Osteoblast (primary cell): ENCODE results near the gene DPYSL3. TPM values are rescaled to one million over a fixed set of nuclear protein-coding genes. Genes with fewer than 3 reads are reported as not detected.

Experiments used
- DNase-seq: peaks from one replicate; pipeline ENCODE4 v3.0.0; 2011; ENCODE audit warnings: low spot score, mixed read lengths; ENCODE audit not compliant: insufficient read length; ENCODE audit errors: missing footprints
- H2AFZ ChIP-seq: 2 replicates; pipeline ENCODE4 v1.6.0; 2011; ENCODE audit warnings: mild to moderate bottlenecking, low read length
- H3K27ac ChIP-seq: 2 replicates; pipeline ENCODE4 v1.5.1; 2011; ENCODE audit warnings: mild to moderate bottlenecking, low read depth, low read length, moderate library complexity
- H3K27me3 ChIP-seq: 2 replicates; pipeline ENCODE4 v1.6.0; 2012; ENCODE audit warnings: mild to moderate bottlenecking, control low read depth, inconsistent platforms, low read length, moderate library complexity; ENCODE audit not compliant: insufficient read depth
- H3K36me3 ChIP-seq: 2 replicates; pipeline ENCODE4 v1.5.1; 2011; ENCODE audit warnings: mild to moderate bottlenecking, low read length, control low read depth, moderate library complexity; ENCODE audit not compliant: insufficient read depth
- H3K4me1 ChIP-seq: 2 replicates; pipeline ENCODE4 v1.5.1; 2011; ENCODE audit warnings: mild to moderate bottlenecking, low read length, control low read depth, moderate library complexity; ENCODE audit not compliant: insufficient read depth
- H3K4me2 ChIP-seq: 2 replicates; pipeline ENCODE4 v1.6.0; 2011; ENCODE audit warnings: mild to moderate bottlenecking, low read length; ENCODE audit not compliant: insufficient read depth
- H3K4me3 ChIP-seq: fragments of 200-600 bp; sonication (generic); 3 replicates; pipeline ENCODE4 v1.5.1; 2012; ENCODE audit warnings: mild to moderate bottlenecking, low read length, inconsistent platforms; ENCODE audit not compliant: insufficient read depth
- H3K79me2 ChIP-seq: 2 replicates; pipeline ENCODE4 v1.6.0; 2012; ENCODE audit warnings: mild to moderate bottlenecking, low read length, control low read depth, inconsistent platforms; ENCODE audit not compliant: insufficient read depth
- H3K9me3 ChIP-seq: 2 replicates; pipeline ENCODE4 v1.5.1; 2011; ENCODE audit warnings: low read depth, low read length, control low read depth
- H4K20me1 ChIP-seq: 2 replicates; pipeline ENCODE4 v1.6.0; 2012; ENCODE audit warnings: mild to moderate bottlenecking, low read length, control low read depth; ENCODE audit not compliant: insufficient read depth
- total RNA-seq: library from RNA; depleted of rRNA; stranded (reverse); fragments of >200 nt; gene quantifications from 2 replicates; pipeline ENCODE4 v1.2.3, GENCODE V29; 2012
- TF ChIP-seq, protein P1 (sequence below): IDR thresholded peaks from 2 replicates; pipeline ENCODE4 v1.5.1; 2011; ENCODE audit warnings: mild to moderate bottlenecking, low read depth, low read length, moderate library complexity; ENCODE audit errors: extremely low read depth

DPYSL3 gene
- total RNA-seq, 1 donor: 119 TPM

DNA sequence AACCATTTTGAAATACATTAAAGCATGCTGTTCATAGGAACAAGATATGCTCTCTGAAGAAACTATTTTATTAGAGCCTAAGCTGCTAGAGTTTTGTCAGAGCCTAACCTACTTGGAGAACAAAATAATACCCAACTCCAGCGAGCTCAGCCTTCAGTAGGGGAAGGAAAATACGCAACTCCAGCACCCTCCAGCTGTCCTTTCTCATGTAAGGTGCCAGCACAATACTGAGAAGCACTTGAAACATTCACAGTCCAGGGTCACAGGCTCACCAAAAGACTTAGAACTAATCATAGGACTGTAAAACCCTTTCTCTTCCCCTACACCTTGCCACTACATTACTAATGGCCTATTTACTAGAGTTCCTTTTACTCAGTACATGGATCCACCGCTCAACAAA is 18.9 kb downstream of the DPYSL3 start:
- Histone ChIP-seq H3K27me3 (no peaks in the 10 kb centered on the region), H3K4me1 (no peaks in the 10 kb centered on the region), H3K9me3 (no peaks in the 10 kb centered on the region), H3K4me2 (no peak overlapping the region), H3K79me2 (peaks cover 24% of the 10 kb centered on the region), H3K4me3 (no peak overlapping the region), H3K36me3 (no peaks in the 10 kb centered on the region), H2AFZ (no peak overlapping the region), H4K20me1 (no peaks in the 10 kb centered on the region), H3K27ac (no peak overlapping the region)
- TF ChIP-seq, protein P1, sequence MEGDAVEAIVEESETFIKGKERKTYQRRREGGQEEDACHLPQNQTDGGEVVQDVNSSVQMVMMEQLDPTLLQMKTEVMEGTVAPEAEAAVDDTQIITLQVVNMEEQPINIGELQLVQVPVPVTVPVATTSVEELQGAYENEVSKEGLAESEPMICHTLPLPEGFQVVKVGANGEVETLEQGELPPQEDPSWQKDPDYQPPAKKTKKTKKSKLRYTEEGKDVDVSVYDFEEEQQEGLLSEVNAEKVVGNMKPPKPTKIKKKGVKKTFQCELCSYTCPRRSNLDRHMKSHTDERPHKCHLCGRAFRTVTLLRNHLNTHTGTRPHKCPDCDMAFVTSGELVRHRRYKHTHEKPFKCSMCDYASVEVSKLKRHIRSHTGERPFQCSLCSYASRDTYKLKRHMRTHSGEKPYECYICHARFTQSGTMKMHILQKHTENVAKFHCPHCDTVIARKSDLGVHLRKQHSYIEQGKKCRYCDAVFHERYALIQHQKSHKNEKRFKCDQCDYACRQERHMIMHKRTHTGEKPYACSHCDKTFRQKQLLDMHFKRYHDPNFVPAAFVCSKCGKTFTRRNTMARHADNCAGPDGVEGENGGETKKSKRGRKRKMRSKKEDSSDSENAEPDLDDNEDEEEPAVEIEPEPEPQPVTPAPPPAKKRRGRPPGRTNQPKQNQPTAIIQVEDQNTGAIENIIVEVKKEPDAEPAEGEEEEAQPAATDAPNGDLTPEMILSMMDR: no peak
- DNase-seq: no peak

DNA sequence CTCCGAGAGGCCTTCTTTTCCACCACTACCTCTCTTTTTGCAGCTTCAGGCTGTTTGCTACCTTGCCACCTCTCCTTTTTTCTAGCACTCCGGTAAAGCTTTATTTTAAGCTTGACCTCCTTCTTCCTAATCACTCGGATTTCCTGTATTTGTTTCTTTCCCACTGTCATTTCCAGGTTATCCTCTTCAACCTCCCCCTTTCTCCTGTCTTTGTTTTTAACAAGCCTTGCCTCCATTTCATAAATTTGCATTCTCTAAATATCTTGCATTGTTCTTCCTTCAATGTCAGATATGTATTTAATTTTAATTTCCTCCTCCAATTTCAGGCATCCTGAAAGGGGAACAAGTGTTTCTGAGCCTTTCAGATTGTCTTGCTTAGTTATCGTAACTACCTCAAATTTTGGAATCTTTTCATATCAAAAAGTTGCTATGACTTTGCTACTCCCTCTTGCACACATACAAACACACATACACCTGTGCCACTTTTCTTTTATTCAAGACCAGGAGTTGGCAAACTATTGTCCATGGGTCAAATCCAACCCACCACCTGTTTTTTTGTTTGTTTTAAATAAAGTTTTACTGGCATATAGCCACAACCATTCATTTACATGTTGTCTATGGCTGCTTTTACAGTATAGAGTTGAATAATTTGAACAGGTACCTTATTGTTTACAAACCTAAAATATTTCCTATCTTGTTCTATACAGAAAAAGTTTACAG is 22.7 kb downstream of the DPYSL3 start:
- H4K20me1 ChIP-seq: no peaks in the 10 kb centered on the region
- DNase-seq: no peak
- H3K9me3 ChIP-seq: no peaks in the 10 kb centered on the region
- no peak overlapping the region for H3K27ac ChIP-seq
- H2AFZ ChIP-seq: no peak overlapping the region
- no peak overlapping the region for H3K4me3 ChIP-seq
- TF ChIP-seq, protein P1: no peak
- H3K27me3 ChIP-seq: no peaks in the 10 kb centered on the region
- no peak overlapping the region for H3K4me2 ChIP-seq
- H3K4me1 ChIP-seq: peaks cover 33% of the 10 kb centered on the region
- H3K79me2 ChIP-seq: peaks cover 14% of the 10 kb centered on the region
- H3K36me3 ChIP-seq: no peaks in the 10 kb centered on the region

DNA sequence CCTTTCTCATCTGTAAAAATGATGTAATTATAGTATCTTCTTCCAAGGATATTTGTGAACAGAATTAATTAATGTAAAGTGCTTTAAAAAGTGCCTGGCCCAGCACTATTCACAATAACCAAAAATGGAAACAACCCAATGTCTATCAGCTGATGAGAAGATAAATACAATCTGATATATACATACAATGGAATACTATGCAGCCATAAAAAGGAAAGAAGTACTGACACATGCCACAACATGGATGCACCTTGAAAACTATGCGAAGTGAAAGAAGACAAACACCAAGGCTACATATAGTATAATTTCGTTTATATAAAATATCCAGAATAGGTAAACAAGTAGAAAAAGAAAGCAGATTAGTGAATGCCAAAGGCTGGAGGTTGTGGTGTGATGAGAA is 24.1 kb downstream of the DPYSL3 start:
- no peaks in the 10 kb centered on the region for H3K36me3 ChIP-seq
- no peaks in the 10 kb centered on the region for H3K9me3 ChIP-seq
- TF ChIP-seq, protein P1: no peak
- H3K79me2 ChIP-seq: peaks cover 9% of the 10 kb centered on the region
- no peaks in the 10 kb centered on the region for H3K27me3 ChIP-seq
- no peak for DNase-seq
- peaks cover 44% of the 10 kb centered on the region for H3K4me1 ChIP-seq
- no peak overlapping the region for H2AFZ ChIP-seq
- peak overlapping the region; percentile 74 for H3K4me2 ChIP-seq
- peak overlapping the region; percentile 100 for H3K27ac ChIP-seq
- H3K4me3 ChIP-seq: no peak overlapping the region
- H4K20me1 ChIP-seq: no peaks in the 10 kb centered on the region

DNA sequence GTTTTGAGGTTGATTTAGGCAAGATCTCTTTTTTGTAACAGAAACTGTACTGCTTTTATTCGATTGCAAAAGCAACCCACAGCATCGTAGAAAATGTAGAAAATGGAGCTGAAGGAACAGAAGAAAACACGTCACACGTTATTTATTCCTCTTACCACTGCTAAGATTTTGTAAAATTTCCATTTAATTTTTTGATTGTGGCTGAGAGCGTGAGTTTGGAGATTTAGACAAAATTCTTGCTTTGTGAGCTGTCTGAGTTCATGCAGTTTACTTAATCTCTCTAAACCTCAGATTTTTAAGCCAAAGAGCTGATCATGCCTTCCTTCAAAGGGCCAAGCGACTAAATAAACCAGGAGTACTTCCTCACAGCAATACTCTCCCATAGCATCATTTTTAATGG is 24.8 kb downstream of the DPYSL3 start:
- no peaks in the 10 kb centered on the region for H3K27me3 ChIP-seq
- DNase-seq: peak; percentile 60
- H4K20me1 ChIP-seq: no peaks in the 10 kb centered on the region
- TF ChIP-seq, protein P1: no peak
- H3K36me3 ChIP-seq: no peaks in the 10 kb centered on the region
- H2AFZ ChIP-seq: no peak overlapping the region
- peaks cover 47% of the 10 kb centered on the region for H3K4me1 ChIP-seq
- no peaks in the 10 kb centered on the region for H3K9me3 ChIP-seq
- peak overlapping the region; percentile 74 for H3K4me2 ChIP-seq
- H3K79me2 ChIP-seq: peaks cover 13% of the 10 kb centered on the region
- peak overlapping the region; percentile 42 for H3K4me3 ChIP-seq
- peak overlapping the region; percentile 100 for H3K27ac ChIP-seq
